COLO829 (cell line): ENCODE data around the gene ZNF782.
"Not testable (repeated sequence)": the region's sequence is repeated elsewhere in the genome, so short reads cannot be mapped to it uniquely, and the experiment has no call there.

Experiments
- DNase-seq: peaks from one replicate; pipeline ENCODE4 v3.0.0; 2012; ENCODE audit warnings: low spot score

Gene ZNF782

DNA sequence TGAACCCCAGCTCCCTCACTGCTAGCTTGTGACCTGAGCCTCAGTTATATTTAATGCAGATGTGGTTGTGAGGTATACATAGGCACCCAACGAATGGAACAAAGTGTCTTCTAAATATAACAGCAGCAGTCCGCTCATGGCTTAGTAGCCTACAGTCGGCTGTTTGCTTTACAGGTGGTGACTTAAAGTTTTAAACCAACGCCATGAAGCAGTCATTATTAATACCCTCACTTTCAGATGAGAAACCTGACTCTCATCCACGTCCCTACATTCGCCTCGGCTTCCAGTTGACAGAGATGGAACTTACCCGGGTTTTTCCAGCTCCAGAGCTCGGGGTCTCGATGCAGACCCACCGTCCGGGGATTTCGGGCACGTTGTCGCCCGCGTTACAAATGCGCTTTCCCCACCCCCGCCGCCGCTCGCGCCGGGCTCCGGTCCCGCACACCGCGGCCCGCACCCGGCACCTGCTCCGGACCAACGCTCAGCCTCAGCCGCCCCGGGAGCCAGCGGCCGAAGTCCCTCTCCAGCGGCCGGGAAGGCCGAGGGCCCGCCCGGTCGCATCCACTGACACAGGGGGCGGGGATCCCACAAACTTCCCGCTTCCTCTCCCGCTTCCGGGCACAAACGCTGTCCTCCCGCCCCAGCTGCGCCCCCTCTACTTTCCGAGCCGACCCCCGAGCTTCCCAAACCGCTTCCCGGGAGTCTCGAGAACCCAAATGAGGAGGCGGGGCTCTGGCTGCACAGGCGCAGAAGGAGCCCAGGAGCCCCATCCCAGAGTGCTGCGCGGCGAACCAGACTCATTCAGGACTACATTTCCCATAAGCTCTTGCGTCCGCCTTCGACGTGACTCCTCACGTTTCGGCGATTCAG, at the start of gene ZNF782:
Gene ZNF782, minus strand, starts transcription at position 734 of the 870 bp plus-strand sequence. CDS start 2,553 bp downstream, outside the sequence.
- DNase-seq: peak; percentile 92

DNA sequence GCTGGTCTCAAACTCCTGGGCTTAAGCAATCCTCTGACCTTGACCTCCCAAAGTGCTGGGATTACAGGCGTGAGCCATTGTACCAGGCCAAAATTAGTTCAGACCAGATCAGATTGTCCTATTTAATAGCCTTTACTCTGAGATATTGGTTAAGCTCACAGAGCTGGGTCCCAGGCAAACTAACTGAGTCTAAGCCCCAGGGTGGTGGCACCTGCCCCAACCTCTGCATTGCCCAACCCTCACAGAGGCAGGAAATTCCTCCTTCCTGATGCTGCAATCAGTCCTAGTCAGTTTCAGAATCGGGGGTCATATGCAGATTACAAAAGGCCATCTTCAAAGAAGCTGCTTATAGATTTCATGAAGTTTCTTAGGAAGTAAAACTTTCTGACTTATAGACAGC, 45.7 kb upstream of the ZNF782 start:
- not testable (repeated sequence) for DNase-seq

DNA sequence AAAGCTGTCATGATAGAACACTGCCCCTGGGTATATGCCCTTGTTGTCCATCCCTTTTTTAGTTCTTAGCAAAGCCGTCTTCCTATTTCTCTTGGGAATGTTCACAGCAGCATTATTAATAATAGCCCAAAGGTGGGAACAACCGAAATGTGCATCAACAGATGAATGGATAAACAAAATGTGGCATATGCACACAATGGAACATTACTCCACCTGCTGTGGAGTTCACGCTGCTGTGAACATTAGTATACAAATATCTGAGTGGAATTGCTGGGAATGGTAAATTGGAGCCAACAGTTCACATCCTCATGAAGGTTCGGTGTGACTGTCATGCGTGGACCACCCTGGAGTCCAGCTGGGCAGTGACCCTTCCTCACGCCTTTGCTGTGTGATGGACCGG, 37.8 kb upstream of the ZNF782 start:
- no peak for DNase-seq

DNA sequence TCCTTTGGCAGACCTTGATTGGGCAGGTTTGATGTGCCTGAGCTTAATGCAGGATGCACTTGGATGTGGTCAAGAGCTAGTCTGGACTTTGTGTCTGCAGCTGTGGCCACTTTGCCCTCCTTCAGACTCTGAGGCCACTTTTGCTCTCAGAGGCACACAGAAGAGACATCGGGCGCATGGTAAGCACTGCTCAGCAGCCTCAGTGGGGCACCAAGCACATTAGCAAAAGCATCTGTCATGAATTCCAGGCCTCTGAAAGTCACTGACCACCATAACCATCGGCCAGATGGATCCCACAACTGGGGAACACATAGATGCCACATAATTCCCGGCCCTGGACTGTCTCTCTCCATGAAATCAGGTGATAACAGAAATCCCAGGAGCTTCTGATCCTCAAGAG, 34.3 kb upstream of the ZNF782 start:
- DNase-seq: no peak

DNA sequence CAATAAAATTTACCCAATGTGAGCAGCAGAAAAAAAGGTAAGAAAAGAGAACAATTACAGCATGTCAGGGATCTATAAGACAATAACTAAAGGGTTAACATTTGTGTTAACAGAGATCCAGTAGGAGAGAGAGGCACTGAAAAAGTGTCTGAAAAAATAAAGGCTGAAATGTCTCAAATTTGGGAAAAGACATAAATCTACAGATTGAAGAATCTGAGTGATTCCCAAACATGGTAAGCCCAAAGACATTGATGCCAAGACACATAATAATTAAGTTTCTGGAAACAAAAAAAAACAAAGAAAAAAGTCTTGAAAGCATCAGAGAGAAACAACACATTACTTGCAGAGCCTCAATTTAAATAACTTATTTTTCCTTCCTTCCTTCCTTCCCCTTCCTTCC, 31.1 kb upstream of the ZNF782 start:
- DNase-seq: no peak

DNA sequence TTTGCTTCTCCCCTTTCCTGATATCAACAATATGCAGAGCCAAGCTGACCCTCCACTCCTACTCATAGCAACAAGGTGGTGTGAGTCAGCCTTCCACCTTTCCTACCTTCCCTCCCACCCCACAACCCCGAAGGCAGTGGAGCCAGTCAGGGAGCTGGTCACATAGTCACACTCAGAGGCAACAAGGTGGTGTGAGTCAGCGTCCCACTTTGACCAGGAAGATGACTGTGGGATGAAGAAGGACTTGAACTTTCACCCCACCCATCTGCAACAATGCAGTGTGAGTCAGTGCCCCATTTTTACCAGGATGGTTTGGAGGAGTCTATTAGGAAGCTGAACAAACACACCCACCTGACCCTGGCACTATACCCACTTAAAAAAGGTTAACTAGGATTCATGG, 30.1 kb upstream of the ZNF782 start:
- DNase-seq: no peak

DNA sequence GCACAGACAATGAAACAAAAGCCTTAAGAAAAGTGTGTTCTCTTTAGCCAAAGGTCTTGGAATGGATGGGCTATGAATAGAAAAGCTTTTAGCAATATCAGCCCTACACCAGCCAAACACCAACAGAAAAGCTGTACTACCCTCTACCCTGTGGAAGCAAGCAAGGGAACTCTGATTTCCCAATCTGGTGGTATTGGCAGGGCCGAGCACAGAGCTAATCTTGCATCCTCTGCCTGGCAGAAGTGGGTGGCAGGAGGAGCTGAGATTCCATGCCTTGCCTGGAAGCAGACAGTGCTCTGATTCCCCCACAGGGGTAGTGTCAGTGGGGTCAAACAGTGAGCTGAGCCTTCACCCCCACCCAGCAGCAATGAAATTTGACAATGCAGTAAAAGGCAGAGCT, 29.6 kb upstream of the ZNF782 start:
- no peak for DNase-seq

DNA sequence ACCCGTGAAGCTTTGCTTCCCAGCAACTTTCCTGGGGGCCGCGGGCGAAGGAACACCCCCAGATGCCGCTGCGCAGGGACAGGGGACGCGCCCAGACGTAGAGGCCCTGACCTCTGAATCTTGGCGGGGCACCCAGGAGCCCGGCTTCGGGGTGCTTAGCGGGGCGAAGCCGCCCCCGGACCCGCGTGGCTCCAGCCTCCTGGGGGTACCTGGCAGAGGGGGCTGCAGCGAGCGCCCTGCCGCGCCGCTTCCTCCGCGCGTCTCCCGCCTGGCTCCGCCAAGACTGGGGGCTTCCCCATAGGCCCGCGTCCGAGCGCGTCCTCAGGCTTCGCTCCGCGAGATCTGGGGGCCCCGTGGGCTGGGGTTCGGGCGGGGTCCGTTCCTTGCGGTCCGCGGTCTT, 23.0 kb upstream of the ZNF782 start:
- no peak for DNase-seq

DNA sequence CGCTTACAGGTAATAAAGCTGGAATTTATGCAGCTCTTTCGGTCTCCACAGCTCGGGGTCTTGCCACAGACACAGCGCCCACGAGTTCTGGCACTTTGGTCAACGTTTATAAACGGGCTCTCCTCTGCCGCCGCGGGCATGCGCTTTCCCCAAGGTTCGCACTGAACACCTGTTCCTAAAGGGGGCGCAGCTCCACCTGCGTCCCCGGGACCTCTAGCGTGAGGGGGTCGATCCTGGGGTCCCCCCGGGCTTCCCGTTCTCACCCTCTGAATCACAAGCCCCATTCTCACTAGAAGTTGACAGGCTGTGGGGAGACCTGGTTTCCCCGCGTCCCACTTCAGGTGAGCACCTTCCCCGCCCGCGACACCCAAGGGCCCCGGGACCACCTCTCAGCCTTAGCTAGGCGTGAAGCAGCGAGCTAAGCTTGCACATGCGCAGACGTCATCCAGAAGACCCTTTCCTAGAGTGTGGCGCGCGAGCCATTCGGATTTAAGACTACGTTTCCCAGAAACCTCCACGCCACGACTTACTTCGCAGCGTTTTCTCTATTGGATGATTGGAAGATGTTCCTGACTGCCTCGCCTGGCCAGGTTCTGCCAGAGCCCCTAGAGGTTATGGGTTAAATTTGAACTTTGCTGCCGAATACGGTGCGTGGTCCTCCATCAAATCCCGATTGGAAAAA, 21.3 kb upstream of the ZNF782 start:
- DNase-seq: peak; percentile 43

DNA sequence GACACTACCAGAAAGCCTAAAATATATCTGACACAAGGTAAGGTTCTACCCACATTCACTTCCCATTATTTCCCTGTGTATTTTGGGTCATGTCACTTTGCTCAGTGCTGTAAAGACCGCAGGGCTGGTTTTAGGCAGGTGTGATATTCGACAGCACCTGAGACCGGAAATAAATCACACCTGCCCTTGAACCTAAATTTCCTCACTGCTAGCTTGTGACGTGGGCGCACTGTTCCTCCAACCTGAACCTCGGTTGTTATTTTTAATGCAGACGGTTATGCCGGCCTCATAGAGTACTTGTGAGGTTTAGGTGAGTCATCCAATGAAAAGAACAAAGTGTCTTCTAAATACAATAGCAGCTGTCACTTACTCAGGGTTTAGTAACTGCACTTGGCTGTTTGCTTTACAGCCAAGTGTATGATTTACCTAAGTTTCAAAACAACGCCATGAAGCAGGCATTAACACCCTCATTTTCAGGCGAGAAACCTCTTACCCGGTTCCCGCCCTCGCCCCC, 20.7 kb upstream of the ZNF782 start:
- no peak for DNase-seq

DNA sequence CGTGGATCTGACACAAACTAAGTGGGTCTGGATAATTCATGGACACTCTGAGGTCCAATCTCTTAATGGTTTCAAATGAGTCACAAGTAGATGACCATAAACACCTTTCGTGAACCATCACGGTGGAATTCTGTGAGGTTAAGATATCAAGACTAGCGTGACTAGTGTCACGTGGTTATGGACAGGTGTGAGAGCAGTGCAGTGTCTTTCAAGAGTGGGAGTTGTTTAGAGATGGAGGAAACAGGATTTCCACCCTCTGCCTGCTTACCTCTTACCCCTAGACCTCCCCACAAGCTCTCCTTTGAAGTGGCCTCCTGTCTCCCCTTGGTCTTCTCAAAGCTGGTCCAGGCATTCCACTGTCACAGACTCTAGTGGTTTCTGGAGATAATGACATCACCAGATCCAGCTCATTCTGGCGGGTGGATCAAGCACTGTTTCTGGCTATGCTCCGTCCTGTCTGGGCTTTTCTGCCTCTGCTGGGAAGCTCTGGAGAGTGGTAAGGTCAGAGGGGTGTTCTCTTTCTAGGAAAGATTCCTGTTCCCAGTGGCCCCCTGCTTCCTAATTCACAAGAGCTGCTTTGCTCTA, 20.0 kb upstream of the ZNF782 start:
- DNase-seq: no peak

DNA sequence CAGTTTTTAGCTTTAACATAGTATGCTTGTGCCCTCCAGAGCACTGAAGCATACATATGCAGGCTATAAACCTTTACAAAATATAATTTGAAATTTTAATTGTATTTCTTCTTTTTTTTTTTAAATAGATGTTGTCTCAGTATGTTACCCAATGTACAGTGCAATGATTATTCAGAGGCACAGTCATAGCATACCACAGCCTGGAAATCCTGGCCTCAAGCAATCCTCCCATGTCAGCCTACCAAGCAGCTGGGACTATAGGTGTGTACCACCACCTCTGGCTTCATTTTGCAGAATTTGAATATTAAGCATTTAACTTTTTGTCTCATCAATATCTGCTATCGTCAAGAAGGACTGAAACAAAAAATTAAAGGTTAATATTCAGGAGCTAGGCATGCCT, 16.9 kb upstream of the ZNF782 start:
- DNase-seq: no peak

DNA sequence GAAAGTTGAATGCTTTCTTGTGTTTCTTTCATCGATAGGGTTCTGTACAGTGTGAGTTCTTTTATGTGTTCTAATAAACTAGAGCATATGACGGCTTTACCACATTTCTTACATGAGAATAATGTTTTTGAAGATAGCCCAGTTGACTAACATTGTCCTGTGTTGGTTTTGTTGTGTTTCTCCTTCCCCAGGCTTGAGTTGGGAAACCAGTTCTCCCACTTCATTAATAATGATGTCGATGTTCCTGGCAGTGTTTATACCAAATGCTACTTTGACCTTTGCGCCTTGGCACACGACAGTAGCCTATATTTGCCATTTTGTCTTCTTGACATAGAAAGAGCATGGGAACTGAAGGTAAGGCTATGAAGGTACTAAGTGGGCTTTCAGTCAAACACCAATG, 14.4 kb upstream of the ZNF782 start:
- DNase-seq: no peak

DNA sequence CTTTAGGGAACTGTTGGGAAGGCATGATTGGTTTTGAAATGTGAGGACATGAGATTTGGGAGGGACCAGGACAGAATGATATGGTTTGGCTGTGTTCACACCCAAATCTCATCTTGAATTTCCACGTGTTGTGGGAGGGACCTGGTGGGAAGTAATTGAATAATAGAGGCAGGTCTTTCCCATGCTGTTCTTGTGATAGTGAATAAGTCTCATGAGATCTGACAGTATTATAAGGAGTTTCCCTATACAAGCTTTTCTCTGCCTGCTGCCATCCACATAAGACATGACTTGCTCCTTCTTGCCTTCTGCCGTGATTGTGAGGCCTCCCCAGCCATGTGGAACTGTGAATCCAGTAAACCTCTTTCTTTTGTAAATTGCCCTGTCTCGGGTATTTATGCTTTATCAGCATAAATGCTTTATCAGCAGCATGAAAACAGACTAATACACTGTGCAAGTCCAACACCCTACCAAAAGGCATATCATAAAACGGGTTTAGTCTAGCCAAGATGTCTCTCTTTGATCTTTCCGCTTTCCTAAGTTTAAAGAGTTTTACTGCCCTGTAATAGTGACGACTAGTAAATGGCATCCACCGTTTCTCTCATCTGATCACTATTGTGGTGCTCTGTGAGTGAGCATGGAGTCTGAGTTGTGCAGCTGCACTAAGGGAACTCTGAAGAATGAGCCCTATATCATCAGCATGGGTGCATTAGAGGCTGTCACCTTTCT, 12.9 kb upstream of the ZNF782 start:
- DNase-seq: no peak

DNA sequence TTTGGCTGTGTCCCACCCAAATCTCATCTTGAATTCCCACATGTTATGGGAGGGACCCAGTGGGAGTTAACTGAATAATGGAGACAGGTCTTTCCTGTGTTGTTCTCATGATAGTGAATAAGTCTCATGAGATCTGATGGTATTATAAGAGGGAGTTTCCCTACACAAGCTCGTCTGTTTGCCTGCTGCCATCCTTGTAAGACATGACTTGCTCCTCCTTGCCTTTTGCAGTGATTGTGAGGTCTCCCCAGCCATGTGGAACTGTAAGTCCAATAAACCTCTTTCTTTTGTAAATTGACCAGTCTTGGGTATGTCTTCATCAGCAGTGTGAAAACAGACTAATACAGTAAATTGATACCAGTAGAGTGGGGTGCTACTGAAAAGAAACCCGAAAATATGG, 10.9 kb upstream of the ZNF782 start:
- not testable (repeated sequence) for DNase-seq

DNA sequence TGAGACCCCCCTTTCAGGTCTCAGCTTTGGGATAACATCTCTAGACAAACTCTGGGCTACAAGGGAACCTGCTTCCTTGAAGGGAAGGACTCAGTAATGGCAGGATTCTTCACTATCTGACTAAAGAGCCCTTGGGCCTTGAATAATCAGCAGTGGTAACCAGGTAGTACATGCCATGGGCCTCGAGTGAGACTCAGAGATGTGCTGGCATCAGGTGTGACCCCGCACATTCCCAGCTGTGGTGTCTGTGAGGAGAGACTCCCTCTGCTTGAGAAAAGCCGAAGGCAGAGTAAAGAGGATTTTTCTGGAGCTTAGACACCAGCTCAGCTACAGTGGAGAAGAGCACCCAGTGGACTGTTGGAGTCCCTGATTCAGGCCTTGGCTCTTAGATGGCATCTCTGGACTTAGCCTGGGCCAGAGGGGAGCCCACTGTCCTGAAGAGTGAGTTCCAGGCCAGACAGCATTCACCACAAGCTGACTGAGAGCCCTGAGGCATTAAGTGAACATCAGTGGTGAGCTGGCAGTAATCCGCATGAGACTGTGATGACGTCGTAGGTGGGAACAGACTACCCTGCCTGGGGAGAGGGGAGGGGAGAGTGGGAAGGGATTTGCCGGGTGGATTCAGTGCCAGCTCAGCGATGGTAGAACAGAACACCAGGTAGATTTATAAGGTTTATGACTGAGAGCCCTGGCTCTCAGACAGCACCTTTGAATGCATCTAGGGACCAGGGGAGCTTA, 5.3 kb upstream of the ZNF782 start:
- peak; percentile 37 for DNase-seq

DNA sequence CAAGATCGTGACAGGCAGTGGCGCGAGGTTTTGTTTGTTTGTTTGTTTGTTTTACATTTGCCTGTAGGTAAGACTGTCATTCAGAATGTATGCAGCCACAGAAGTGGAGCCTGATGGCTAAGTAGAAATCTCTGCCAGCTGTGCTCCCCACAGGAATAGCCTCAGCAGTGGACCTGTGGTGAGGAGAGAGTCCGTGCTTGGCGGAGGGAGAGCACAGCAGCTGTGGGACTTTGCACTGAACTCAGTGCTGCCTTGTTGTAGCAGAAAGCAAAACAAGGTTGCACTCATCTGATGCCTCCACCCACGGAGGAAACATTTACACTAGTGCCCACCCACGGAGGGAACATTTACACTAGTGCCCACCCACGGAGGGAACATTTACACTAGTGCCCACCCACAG, 4.4 kb upstream of the ZNF782 start:
- DNase-seq: no peak

DNA sequence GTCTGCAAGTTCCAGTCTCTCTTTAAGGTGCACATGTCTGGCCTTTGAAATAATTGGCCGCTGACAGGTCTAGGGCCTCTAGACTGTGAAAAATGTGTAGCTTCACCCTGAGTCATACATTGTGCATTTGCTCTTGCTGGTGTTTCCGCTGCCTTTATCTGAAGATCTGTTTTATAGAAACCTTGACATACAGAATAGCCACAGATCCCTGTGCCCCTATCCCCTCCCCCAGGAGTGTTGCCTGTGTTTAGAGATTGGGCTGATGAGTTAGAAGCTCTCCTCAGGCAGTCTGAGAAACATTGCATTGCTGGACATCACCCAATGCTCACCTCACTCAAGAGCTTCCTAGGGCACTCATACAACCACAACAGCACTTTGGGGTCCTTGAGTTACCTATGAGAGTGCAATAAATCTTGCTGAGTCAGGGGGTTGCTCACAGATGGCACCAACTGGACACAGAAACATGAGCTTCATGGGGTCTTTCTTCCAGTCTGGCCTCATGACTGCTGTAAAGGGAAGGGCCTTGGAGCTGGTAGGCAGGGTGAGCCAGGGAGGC, 3.8 kb upstream of the ZNF782 start:
- no peak for DNase-seq

DNA sequence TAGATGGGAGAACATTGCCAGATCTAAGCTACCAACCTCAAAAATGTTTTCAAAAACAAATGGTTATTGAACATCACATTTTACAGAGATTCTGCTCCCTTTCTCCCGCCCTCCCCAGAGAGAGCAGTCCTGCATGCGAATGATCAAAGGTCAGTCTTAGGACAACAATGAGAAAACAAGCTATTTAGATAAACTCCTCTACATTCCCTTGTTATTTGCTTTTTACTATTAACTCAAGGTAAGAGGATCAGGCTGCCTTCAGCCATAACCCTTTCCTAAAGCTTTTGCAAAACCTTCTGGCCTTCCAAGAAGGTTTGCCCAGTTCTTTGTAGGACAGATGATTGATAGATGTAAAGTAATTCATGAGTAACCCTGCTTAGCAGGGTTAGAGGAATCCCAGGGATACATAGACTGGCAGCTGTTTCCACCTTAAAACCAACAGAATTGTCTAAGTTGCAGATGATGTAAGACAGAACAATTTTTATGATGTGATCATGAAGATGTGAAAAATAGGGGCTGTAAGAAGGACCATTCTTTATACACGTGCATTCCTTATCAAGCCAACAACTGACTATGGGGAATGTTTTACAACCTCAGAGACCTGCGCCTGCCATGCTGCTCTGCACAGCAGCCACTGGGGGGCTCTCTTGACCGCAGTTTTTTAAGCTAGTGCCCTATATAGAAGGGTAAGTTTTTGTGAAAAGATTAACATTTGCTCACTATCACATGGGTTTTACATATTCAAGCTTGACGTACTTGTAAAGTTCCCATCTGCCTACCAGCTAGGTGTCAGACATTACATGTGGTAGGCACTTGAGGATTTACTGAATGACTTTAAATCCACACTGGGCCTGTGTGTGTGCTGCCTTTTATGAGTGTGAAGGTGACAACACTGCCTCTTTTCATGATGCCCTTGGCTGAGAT, 2.3 kb upstream of the ZNF782 start:
- DNase-seq: peak; percentile 63

DNA sequence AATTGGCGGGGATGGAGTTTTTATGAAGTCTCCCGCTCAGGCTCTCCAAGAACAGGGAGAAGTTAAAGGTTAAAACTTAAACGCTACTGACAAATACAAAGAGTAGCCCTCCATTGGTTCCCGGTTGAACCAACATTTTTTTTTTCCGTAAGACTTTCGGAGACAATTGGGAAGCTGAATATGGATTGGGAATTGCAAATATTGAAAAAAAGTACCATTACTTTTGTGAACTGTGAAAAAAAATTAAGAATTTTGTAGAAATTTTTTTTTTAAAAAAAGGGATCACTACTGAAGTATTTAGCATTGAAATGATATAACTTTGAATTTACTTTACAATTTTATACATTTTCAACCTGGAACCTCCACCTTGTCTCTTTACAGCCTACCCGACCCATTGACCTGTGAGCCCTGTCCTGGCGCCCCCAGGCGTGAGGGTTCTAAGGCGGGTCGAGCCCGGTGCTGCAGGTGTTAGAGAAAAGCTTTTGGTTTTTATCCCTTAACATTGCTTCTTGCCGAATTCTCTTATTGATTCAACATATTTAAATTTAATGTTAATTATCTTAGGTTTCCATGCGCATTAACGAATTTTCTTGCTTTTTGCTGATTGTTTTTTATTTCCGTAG, 448 bp upstream of the ZNF782 start:
- DNase-seq: no peak
